C4-2B (cell line): Measurements from ENCODE around the gene SHB.

Experiments used
- ZFX ChIP-seq: fragments of 450-650 bp; IDR thresholded peaks from 2 replicates; pipeline ENCODE4 v1.6.1; 2017
- TF ChIP-seq, protein P1 (sequence below): fragments of 450-650 bp; conservative IDR thresholded peaks from 2 replicates; pipeline ENCODE4 v1.5.1; 2017; ENCODE audit warnings: mild to moderate bottlenecking

DNA sequence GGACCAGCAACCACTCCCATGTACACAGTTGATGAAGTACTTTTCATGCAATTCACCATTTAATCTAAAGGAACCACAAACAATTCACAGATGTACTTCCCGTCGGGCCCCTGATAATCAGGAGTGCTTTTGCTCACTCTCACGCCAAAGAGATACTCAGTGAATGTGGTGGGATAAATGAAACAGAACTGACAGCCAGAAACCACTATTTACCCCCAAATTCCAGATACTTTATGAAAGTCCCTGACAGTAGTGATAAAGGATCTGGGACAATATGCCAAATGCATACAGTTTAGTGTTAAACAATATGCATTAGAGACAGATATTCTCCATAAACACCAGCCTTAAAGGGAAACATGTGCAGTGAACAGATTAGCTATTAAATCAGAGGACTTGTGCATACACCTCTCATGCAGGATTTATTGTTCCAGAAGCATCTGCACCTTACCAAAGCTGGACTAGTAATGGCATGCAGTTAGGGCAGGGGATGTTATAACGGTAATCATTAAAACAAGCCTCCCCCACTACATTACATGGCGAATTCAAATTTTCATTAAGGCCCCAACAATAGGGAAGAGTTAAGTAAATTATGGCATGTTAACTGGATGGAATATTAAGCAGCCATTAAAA lies 91.1 kb downstream of the SHB start:
- TF ChIP-seq, protein P1, sequence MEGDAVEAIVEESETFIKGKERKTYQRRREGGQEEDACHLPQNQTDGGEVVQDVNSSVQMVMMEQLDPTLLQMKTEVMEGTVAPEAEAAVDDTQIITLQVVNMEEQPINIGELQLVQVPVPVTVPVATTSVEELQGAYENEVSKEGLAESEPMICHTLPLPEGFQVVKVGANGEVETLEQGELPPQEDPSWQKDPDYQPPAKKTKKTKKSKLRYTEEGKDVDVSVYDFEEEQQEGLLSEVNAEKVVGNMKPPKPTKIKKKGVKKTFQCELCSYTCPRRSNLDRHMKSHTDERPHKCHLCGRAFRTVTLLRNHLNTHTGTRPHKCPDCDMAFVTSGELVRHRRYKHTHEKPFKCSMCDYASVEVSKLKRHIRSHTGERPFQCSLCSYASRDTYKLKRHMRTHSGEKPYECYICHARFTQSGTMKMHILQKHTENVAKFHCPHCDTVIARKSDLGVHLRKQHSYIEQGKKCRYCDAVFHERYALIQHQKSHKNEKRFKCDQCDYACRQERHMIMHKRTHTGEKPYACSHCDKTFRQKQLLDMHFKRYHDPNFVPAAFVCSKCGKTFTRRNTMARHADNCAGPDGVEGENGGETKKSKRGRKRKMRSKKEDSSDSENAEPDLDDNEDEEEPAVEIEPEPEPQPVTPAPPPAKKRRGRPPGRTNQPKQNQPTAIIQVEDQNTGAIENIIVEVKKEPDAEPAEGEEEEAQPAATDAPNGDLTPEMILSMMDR: no peak
- TF ChIP-seq ZFX: no peak
